ENCODE measurements around the gene PSG5. TPM values are rescaled to one million over a fixed set of nuclear protein-coding genes. Genes with fewer than 3 reads are reported as not detected.
"Not testable (repeated sequence)": the region's sequence is repeated elsewhere in the genome, so short reads cannot be mapped to it uniquely, and the experiment has no call there.

PSG5 gene
- total and polyA plus RNA-seq, 5 donors, result not detected

- H3K9me3 ChIP-seq (ENCODE audit: control insufficient read depth, low read length); H3K27me3 ChIP-seq (ENCODE audit: control insufficient read depth, insufficient read depth); H3K27ac ChIP-seq (ENCODE audit: low read length); ATAC-seq; H3K4me1 ChIP-seq (ENCODE audit: control insufficient read depth, insufficient read depth, low read length); H3K4me3 ChIP-seq (ENCODE audit: low read length); DNase-seq; intact Hi-C loops (cut with DNase I): not testable (repeated sequence)
- 76% methylated on average over 8 of the region's 8 CpGs for WGBS
Measured at GRCh38 chr19:43131281-43131842, 55.0 kb downstream of the PSG5 start.

GRCh38 chr19:43129197-43129596 is 57.1 kb downstream of the PSG5 start:
- DNase-seq; ATAC-seq; H3K4me1 ChIP-seq (ENCODE audit: control insufficient read depth, insufficient read depth, low read length); H3K9me3 ChIP-seq (ENCODE audit: control insufficient read depth, low read length); intact Hi-C loops (cut with DNase I); H3K27ac ChIP-seq (ENCODE audit: low read length); H3K27me3 ChIP-seq (ENCODE audit: control insufficient read depth, insufficient read depth); H3K4me3 ChIP-seq (ENCODE audit: low read length): not testable (repeated sequence)
- 79% methylated on average over 7 of the region's 7 CpGs for WGBS

GRCh38 chr19:43127336-43127735 is 59.0 kb downstream of the PSG5 start:
- DNase-seq; H3K27ac ChIP-seq (ENCODE audit: low read length); intact Hi-C loops (cut with DNase I); H3K4me1 ChIP-seq (ENCODE audit: control insufficient read depth, insufficient read depth, low read length); H3K9me3 ChIP-seq (ENCODE audit: control insufficient read depth, low read length); H3K27me3 ChIP-seq (ENCODE audit: control insufficient read depth, insufficient read depth); H3K4me3 ChIP-seq (ENCODE audit: low read length); ATAC-seq: not testable (repeated sequence)
- WGBS, result 52% methylated on average over 3 of the region's 3 CpGs

- DNase-seq (no peak), ATAC-seq (no peak)
- Histone ChIP-seq H3K4me1 (ENCODE audit: control insufficient read depth, insufficient read depth, low read length) (no peaks in the 10 kb centered on the region), H3K9me3 (ENCODE audit: control insufficient read depth, low read length) (no peaks in the 10 kb centered on the region), H3K27me3 (ENCODE audit: control insufficient read depth, insufficient read depth) (no peaks in the 10 kb centered on the region), H3K27ac (ENCODE audit: low read length) (no peak overlapping the region), H3K4me3 (ENCODE audit: low read length) (no peak overlapping the region)
- 74% methylated on average over 4 of the region's 4 CpGs for WGBS
- intact Hi-C loops (cut with DNase I), result no loop called here
Measured at GRCh38 chr19:43126720-43127119, 59.6 kb downstream of the PSG5 start.

GRCh38 chr19:43124360-43124759 is 62.0 kb downstream of the PSG5 start:
- H3K4me1 ChIP-seq (ENCODE audit: control insufficient read depth, insufficient read depth, low read length), result no peaks in the 10 kb centered on the region
- H3K4me3 ChIP-seq (ENCODE audit: low read length), result no peak overlapping the region
- ATAC-seq (no peak), DNase-seq (no peak)
- H3K27ac ChIP-seq (ENCODE audit: low read length), result no peak overlapping the region
- WGBS, result 63% methylated on average over 2 of the region's 2 CpGs
- no peaks in the 10 kb centered on the region for H3K9me3 ChIP-seq (ENCODE audit: control insufficient read depth, low read length)
- intact Hi-C loops (cut with DNase I), result no loop called here
- H3K27me3 ChIP-seq (ENCODE audit: control insufficient read depth, insufficient read depth), result no peaks in the 10 kb centered on the region

- H3K4me3 ChIP-seq (ENCODE audit: low read length); intact Hi-C loops (cut with DNase I); H3K27me3 ChIP-seq (ENCODE audit: control insufficient read depth, insufficient read depth); H3K27ac ChIP-seq (ENCODE audit: low read length); H3K9me3 ChIP-seq (ENCODE audit: control insufficient read depth, low read length); H3K4me1 ChIP-seq (ENCODE audit: control insufficient read depth, insufficient read depth, low read length); ATAC-seq; DNase-seq: not testable (repeated sequence)
- 65% methylated on average over 11 of the region's 11 CpGs for WGBS
Measured at GRCh38 chr19:43120433-43121026, 65.8 kb downstream of the PSG5 start.

- WGBS, result 72% methylated on average over 3 of the region's 3 CpGs
- H3K4me3 ChIP-seq (ENCODE audit: low read length); H3K27me3 ChIP-seq (ENCODE audit: control insufficient read depth, insufficient read depth); H3K27ac ChIP-seq (ENCODE audit: low read length); intact Hi-C loops (cut with DNase I); H3K9me3 ChIP-seq (ENCODE audit: control insufficient read depth, low read length); H3K4me1 ChIP-seq (ENCODE audit: control insufficient read depth, insufficient read depth, low read length); ATAC-seq; DNase-seq: not testable (repeated sequence)
Measured at GRCh38 chr19:43119526-43119925, 66.8 kb downstream of the PSG5 start.

Other genes with a start within 250 kb of the PSG5 start
- not detected for gene PSG7, start 249.3 kb downstream of the PSG5 start, total RNA-seq
- not detected for gene PSG7, start 249.3 kb downstream of the PSG5 start, polyA plus RNA-seq
- gene PSG11, start 160.1 kb downstream of the PSG5 start, total RNA-seq, result not detected
- gene PSG11, start 160.1 kb downstream of the PSG5 start, polyA plus RNA-seq, result not detected
- gene PSG2, start 103.8 kb downstream of the PSG5 start, total RNA-seq, result not detected
- not detected for gene PSG2, start 103.8 kb downstream of the PSG5 start, polyA plus RNA-seq
- not detected for gene PSG4, start 19.1 kb upstream of the PSG5 start, total RNA-seq
- gene PSG4, start 19.1 kb upstream of the PSG5 start, polyA plus RNA-seq, result not detected
- gene PSG9, start 83.0 kb upstream of the PSG5 start, total RNA-seq, result not detected
- not detected for gene PSG9, start 83.0 kb upstream of the PSG5 start, polyA plus RNA-seq
- under 1 TPM in 3 of 4 donors, not detected in 1; 0.15 to 0.72 (median 0.17) TPM for gene CD177, start 167.2 kb upstream of the PSG5 start, total RNA-seq
- 0.02 TPM for gene CD177, start 167.2 kb upstream of the PSG5 start, polyA plus RNA-seq
- not detected for gene TEX101, start 228.4 kb upstream of the PSG5 start, total RNA-seq
- not detected for gene TEX101, start 228.4 kb upstream of the PSG5 start, polyA plus RNA-seq

Measured in right cardiac atrium (tissue), 5 donors.